Measurements from ENCODE around the gene DENND2D. TPM values are rescaled to one million over a fixed set of nuclear protein-coding genes. Genes with fewer than 3 reads are reported as not detected.
"Not testable (repeated sequence)": the region's sequence is repeated elsewhere in the genome, so short reads cannot be mapped to it uniquely, and the experiment has no call there.

The DENND2D gene
- total and polyA plus RNA-seq, 2 donors from 2014 or later, result 45.3 to 81.0 TPM

DNA sequence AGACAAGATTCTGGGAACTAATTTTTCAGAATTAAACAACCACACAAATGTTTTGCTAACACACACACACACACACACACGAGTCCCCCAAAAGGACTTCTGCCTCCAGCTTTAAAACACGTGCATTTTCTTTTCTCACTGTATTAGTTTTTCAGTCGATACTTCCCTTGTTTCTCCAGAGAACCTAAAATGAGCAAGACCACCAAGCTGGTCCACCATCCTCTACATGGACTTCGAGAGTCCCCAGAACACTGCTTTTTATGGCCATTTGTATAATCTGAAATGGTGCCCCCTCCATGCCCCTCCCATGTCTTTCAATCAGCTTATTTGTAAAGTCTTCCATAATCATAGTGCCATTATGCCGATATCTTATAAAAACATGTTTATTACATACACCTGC, 16.3 kb upstream of the DENND2D start:
- no peak for FAIRE-seq
- no peaks in the 10 kb centered on the region for H3K9me3 ChIP-seq (ENCODE audit: control insufficient read depth in 2 of 3, insufficient read depth in 1 of 3, low read length in 3 of 3)
- intact Hi-C loops (cut with DNase I), result no loop called here
- H3K36me3 ChIP-seq (ENCODE audit: control insufficient read depth in 2 of 3, insufficient read depth in 3 of 3, low read length in 3 of 3), result no peaks in the 10 kb centered on the region
- no peak overlapping the region for H3K4me3 ChIP-seq (ENCODE audit: low read length in 3 of 3)
- peaks cover 0 to 2% (median 0%) of the 10 kb centered on the region in 3 donors for H3K4me1 ChIP-seq (ENCODE audit: control insufficient read depth in 2 of 3, insufficient read depth in 2 of 3, low read depth in 1 of 3, low read length in 3 of 3)
- H3K27me3 ChIP-seq (ENCODE audit: control insufficient read depth, insufficient read depth, low read length), result no peaks in the 10 kb centered on the region
- H3K9ac ChIP-seq (ENCODE audit: low read length in 3 of 3), result no peak overlapping the region
- TF ChIP-seq, protein P1, sequence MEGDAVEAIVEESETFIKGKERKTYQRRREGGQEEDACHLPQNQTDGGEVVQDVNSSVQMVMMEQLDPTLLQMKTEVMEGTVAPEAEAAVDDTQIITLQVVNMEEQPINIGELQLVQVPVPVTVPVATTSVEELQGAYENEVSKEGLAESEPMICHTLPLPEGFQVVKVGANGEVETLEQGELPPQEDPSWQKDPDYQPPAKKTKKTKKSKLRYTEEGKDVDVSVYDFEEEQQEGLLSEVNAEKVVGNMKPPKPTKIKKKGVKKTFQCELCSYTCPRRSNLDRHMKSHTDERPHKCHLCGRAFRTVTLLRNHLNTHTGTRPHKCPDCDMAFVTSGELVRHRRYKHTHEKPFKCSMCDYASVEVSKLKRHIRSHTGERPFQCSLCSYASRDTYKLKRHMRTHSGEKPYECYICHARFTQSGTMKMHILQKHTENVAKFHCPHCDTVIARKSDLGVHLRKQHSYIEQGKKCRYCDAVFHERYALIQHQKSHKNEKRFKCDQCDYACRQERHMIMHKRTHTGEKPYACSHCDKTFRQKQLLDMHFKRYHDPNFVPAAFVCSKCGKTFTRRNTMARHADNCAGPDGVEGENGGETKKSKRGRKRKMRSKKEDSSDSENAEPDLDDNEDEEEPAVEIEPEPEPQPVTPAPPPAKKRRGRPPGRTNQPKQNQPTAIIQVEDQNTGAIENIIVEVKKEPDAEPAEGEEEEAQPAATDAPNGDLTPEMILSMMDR (IDR thresholded peaks at IDR 0.05; ENCODE audit: borderline replicate concordance, extremely low read depth, insufficient read depth), result no peak
- H3K27ac ChIP-seq (ENCODE audit: low read depth in 2 of 2, low read length in 2 of 2), result no peak overlapping the region
- DNase-seq, result no peak

GRCh38 chr1:111215285-111215684, 14.8 kb upstream of the DENND2D start:
- H3K4me1 ChIP-seq (ENCODE audit: control insufficient read depth in 2 of 3, insufficient read depth in 2 of 3, low read depth in 1 of 3, low read length in 3 of 3); H3K36me3 ChIP-seq (ENCODE audit: control insufficient read depth in 2 of 3, insufficient read depth in 3 of 3, low read length in 3 of 3); H3K9ac ChIP-seq (ENCODE audit: low read length in 3 of 3); H3K27me3 ChIP-seq (ENCODE audit: control insufficient read depth, insufficient read depth, low read length); DNase-seq; H3K4me3 ChIP-seq (ENCODE audit: low read length in 3 of 3); H3K27ac ChIP-seq (ENCODE audit: low read depth in 2 of 2, low read length in 2 of 2); H3K9me3 ChIP-seq (ENCODE audit: control insufficient read depth in 2 of 3, insufficient read depth in 1 of 3, low read length in 3 of 3); FAIRE-seq; intact Hi-C loops (cut with DNase I): not testable (repeated sequence)

- no peak overlapping the region for H3K27ac ChIP-seq (ENCODE audit: low read depth in 2 of 2, low read length in 2 of 2)
- no peak overlapping the region for H3K4me3 ChIP-seq (ENCODE audit: low read length in 3 of 3)
- H3K9ac ChIP-seq (ENCODE audit: low read length in 3 of 3), result no peak overlapping the region
- FAIRE-seq (no peak), DNase-seq (no peak)
- no peaks in the 10 kb centered on the region for H3K27me3 ChIP-seq (ENCODE audit: control insufficient read depth, insufficient read depth, low read length)
- TF ChIP-seq, protein P1 (IDR thresholded peaks at IDR 0.05; ENCODE audit: borderline replicate concordance, extremely low read depth, insufficient read depth), result no peak
- intact Hi-C loops (cut with DNase I), result no loop called here
- H3K9me3 ChIP-seq (ENCODE audit: control insufficient read depth in 2 of 3, insufficient read depth in 1 of 3, low read length in 3 of 3), result no peaks in the 10 kb centered on the region
- peaks cover 0 to 2% (median 0%) of the 10 kb centered on the region in 3 donors for H3K4me1 ChIP-seq (ENCODE audit: control insufficient read depth in 2 of 3, insufficient read depth in 2 of 3, low read depth in 1 of 3, low read length in 3 of 3)
- no peaks in the 10 kb centered on the region for H3K36me3 ChIP-seq (ENCODE audit: control insufficient read depth in 2 of 3, insufficient read depth in 3 of 3, low read length in 3 of 3)
Measured at GRCh38 chr1:111214884-111215283, 14.4 kb upstream of the DENND2D start.

GRCh38 chr1:111214074-111214801, 13.8 kb upstream of the DENND2D start:
- FAIRE-seq, result no peak
- Histone ChIP-seq H3K27me3 (ENCODE audit: control insufficient read depth, insufficient read depth, low read length) (no peaks in the 10 kb centered on the region), H3K4me1 (ENCODE audit: control insufficient read depth in 2 of 3, insufficient read depth in 2 of 3, low read depth in 1 of 3, low read length in 3 of 3) (peaks cover 0 to 2% (median 0%) of the 10 kb centered on the region in 3 donors), H3K9me3 (ENCODE audit: control insufficient read depth in 2 of 3, insufficient read depth in 1 of 3, low read length in 3 of 3) (no peaks in the 10 kb centered on the region), H3K4me3 (ENCODE audit: low read length in 3 of 3) (no peak overlapping the region), H3K36me3 (ENCODE audit: control insufficient read depth in 2 of 3, insufficient read depth in 3 of 3, low read length in 3 of 3) (no peaks in the 10 kb centered on the region), H3K27ac (ENCODE audit: low read depth in 2 of 2, low read length in 2 of 2) (no peak overlapping the region), H3K9ac (ENCODE audit: low read length in 3 of 3) (no peak overlapping the region)
- intact Hi-C loops (cut with DNase I), result no loop called here
- no peak for DNase-seq
- TF ChIP-seq, protein P1 (IDR thresholded peaks at IDR 0.05; ENCODE audit: borderline replicate concordance, extremely low read depth, insufficient read depth), result no peak

Data from kidney (tissue), 14 donors.